CD4-positive, alpha-beta T cell treated with Interleukin-4 for 4 hours (primary cell): ENCODE results near the gene TNFRSF1B.
A peak's percentile ranks its signal among the peaks of the same experiment; 100 is the strongest.

Experiments used
- DNase-seq: peaks from one replicate; pipeline ENCODE4 v3.0.0-alpha.2; 2020

TNFRSF1B gene

DNA sequence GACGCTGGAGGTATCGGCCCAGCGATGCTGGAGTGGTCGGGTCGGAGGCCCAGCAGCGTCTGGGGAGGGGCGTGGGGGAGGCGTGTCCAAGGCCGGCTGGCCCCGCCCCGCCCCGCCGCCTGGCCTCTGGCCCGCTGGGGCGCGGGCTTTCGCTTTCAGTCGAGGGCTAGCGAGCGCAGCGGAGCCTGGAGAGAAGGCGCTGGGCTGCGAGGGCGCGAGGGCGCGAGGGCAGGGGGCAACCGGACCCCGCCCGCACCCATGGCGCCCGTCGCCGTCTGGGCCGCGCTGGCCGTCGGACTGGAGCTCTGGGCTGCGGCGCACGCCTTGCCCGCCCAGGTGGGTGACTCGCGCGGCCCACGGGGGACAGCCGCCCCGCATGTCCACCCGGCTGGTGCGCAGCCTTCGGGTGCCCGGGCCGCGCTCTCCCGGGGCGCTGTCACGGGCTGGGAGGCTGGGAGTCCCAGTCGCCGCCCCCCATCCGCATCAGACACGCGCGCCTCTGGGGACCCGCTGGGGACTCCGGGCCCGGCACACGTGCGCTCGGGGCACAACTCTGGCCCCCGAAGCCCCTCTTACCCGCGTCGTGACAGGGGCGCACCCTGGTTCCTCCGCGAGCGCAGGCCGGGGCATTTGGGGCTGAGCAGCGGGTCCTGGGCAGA lies at the start of gene TNFRSF1B:
TNFRSF1B (plus strand) TSS at position 158 of the 659 bp plus-strand sequence; CDS start at position 259, 101 bp downstream.
- peak; percentile 52 for DNase-seq

GRCh38 chr1:12121212-12122003 lies 45.4 kb upstream of the TNFRSF1B start:
- peak; percentile 21 for DNase-seq

DNA sequence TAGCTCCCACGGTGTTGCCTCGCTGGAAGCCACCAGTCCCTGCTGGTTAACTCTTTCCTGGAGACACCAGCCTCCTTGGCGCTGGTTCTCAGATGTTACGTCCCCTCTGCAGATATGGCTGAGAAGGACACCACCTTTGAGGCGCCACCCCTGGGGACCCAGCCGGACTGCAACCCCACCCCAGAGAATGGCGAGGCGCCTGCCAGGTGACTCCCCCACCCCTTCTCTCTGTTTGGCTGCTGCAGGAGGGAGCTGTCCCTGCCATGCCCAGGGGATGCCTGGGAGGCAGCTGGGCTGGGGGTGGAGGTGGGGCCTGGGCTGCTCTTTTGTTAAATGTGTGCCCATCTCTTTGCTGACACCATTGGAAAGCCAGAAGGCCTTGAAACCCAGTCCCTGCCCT lies 43.6 kb upstream of the TNFRSF1B start:
- no peak for DNase-seq

- peak; percentile 77 for DNase-seq
These were observed 41.9 kb upstream of the TNFRSF1B start for GRCh38 chr1:12124693-12125421.

- no peak for DNase-seq
These were observed 41.1 kb upstream of the TNFRSF1B start for GRCh38 chr1:12125422-12126355.

DNA sequence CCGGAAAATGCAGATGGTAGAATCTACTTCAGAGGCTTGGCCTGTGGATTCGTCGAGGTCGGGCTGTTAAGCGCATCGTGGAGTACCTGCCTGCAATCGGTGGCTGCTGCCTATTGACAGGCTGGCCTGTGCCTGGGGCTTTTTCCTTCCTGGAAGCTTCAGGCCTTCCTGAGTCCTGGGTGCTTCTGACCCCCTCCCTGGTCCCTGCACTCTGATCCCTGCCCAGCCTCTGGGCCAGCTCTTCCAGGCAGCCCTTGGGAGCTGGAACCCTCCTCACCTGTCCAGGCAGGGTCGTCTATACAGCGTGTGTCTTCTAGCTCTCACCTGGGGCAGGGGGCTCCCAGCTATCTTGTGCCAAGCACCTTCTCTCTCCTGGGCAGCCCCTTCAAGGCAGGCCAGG lies 40.0 kb upstream of the TNFRSF1B start:
- DNase-seq: no peak

- no peak for DNase-seq
These were observed 39.5 kb upstream of the TNFRSF1B start for GRCh38 chr1:12127206-12127810.

- no peak for DNase-seq
These were observed 38.7 kb upstream of the TNFRSF1B start for GRCh38 chr1:12128120-12128519.

DNA sequence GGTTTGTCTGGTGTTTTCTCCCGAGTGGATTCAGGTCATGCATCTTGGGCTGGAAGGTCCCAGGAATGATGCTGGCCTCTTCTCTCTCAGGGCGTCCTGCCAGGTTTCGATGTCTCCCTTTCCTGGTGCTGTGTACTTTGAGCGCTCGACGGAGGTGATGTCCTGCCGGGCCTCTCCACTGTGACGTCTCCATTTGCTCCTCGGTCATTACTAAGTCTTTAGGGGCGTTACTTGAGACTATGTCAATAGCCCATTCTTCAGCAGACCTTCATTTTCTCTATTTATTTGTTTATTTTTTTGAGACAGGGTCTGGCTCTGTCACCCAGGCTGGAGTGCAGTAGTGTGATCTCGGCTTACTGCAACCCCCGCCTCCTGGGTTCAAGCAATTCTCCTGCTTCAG lies 37.2 kb upstream of the TNFRSF1B start:
- DNase-seq: no peak

DNA sequence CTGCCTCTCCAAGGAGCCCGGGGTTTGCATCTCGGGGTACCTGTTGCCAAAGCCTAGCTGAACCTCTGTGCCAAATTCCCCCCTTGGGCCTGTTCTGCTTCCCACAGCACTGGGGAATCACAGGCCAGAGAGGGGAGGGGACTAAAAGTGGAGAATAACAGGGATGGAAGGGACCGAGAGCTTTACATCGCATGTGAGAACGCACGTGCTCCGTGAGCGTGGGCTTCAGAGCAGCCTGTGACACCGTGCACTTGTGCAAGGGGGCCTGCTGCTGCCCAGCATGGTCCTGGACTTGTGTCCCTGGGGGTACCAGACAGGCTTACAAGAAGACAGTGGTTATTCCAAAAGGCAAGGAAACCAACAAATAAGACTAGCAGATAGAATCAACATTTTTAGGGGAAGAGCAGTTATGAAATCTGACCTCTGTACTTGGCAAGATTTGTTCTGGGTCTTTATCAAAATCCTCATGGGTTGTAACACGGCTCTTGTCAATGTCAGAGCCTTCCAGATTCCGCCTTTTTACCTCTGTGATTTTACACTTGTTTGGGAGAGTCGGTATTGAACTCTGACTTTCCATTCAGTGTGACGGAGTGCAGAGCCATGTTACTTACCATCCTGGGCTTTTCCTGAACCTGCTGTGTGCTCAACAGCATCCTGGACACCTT lies 36.2 kb upstream of the TNFRSF1B start:
- DNase-seq: no peak

GRCh38 chr1:12132078-12132477 lies 34.7 kb upstream of the TNFRSF1B start:
- no peak for DNase-seq

DNA sequence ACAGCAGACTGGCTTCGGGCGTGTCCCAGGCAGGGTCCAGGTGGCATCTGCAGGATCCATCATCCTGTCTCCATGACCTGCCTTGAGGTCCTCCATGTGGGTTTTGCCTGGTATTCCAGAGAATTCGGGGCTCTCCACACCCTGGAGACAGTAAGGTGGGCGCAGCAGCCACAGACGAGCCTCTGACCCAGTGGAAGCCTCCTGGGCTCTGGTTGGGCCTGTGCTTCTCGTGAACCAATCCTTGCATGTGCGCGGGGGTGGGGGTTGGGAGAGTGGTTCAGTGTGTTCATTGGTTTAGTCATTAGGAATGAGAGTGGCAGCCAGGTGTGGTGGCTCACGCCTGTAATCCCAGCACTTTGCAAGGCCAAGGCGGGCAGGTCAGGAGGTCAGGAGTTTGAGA lies 32.1 kb upstream of the TNFRSF1B start:
- no peak for DNase-seq

DNA sequence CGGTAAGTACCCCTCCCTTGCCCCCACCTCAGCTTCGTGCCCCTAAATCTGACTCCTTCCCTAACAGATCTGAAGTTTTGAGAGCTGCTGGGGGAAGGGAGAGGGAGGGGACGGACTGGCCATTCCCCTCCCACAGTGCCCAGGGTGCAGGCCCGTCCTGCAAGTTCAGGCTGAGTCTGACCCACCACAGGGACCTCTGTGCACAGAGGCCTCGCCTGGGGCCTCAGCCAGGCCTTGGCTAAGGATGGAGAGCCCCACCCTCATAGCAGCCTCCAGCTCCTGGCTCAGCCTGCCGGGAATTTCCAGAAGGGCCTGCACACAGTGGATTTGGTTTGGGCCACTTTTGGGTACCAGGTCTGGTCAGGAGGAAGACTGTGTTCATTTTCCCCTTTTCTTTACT lies 31.2 kb upstream of the TNFRSF1B start:
- DNase-seq: no peak

DNA sequence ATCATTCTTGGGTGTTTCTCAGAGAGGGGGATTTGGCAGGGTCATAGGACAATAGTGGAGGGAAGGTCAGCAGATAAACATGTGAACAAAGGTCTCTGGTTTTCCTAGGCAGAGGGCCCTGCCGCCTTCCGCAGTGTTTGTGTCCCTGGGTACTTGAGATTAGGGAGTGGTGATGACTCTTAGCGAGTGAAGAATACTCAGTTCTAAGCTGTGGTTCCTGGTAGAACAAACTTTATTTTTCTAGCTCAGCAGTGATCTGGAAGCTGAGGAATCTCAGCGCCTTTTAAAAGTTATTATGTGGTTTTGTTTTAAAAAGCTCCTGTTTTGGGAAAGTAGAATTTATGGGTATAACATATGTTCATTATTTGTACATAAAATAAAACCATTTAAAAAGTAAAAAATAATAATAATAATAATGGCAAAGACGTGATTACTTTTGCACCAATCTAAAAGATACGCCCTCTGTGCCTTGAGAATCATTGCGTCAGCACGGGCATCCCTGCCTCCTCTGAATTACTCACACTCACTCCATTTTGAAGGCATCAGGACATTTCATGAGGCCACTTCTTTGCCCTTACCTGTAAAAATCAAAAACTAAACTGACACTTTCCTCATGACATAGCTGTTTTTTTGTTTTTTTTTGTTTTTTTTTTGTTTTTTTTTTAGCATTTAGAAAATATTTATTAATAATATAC lies 29.7 kb upstream of the TNFRSF1B start:
- no peak for DNase-seq

GRCh38 chr1:12138196-12139168 lies 28.3 kb upstream of the TNFRSF1B start:
- DNase-seq: no peak

- DNase-seq: no peak
These were observed 26.8 kb upstream of the TNFRSF1B start for GRCh38 chr1:12140016-12140415.

DNA sequence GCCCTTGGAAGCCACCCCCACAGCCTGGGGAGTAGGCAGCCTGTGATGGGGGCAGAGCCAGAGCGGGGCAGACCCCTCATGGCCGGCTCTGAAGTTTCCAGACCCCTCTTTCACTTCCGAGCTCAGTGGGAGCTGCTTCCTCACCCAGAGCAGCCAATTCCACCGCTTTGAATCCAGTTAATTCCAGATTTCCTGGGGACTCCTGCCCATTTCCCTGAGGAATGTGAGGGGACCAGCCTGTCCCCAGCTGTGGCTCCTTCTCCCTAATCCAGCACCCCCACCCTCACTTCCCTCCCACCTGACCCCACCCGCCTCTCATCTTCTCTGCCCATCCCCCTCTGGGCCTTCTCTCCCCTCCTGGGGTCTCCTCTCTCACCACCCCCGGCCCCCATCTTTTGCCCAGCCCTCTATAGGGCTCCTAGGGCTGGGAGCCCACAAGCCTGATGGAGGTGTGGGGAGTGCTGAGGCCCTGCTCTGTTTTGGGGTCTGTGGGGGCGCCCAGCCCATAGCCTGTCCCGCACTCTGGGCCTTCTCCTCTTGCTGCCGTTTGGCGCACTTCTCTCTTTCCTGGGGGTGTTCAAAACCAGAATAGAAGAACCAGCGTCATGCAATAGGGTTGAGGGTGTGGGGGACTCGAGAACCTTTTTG lies 26.2 kb upstream of the TNFRSF1B start:
- DNase-seq: no peak

DNA sequence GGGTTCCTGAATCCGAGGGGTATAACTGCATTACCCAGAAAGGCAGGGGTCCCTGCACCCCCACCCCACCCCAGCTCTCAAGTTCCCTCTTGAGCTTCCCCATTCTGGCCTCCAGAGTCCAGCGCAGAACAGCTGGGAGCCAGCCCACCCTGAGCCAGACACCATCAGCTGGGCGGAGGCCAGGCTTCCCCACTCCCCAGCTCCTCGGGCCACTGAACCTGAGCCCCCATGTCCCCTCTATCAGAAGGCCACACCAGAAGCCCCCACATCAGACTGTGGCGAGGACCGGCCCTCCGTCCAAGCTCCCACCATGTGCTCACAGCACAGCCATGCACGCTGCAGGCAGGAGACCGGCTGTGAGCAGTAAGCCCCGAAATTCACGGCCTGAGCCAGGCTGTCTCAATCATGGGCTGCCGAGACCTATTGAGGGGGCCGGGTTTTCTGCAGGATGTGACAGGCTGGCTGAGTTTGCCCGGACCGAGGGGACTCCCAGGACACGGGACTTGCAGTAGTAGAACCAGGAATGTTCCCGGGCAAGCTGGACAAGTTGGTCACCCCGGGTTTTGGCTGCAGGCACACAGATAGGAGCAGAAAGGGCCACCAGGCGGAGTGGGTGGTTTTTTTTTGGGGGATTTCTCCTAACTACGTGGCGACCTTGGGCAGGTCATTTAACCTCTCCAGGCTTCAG lies 25.5 kb upstream of the TNFRSF1B start:
- no peak for DNase-seq
